Mononuclear cell (primary cell): ENCODE measurements around the gene RTRAF. TPM values are rescaled to one million over a fixed set of nuclear protein-coding genes. Genes with fewer than 3 reads are reported as not detected.

ENCODE experiments used
- H3K27me3 ChIP-seq: 2 replicates; pipeline ENCODE4 v1.6.0; 2011; ENCODE audit warnings: low read length, control low read depth; ENCODE audit not compliant: insufficient read depth
- H3K4me1 ChIP-seq: 2 replicates; pipeline ENCODE4 v1.5.1; 2011; ENCODE audit warnings: mild to moderate bottlenecking, low read length, control low read depth; ENCODE audit not compliant: insufficient read depth
- H3K4me3 ChIP-seq: 2 replicates; pipeline ENCODE4 v1.5.1; 2011; ENCODE audit warnings: mild to moderate bottlenecking, low read length, moderate library complexity
- H3K9me3 ChIP-seq: 2 replicates; pipeline ENCODE4 v1.5.1; 2011; ENCODE audit warnings: low read depth, mild to moderate bottlenecking, control low read depth, low read length
- total RNA-seq: library from RNA; depleted of rRNA; stranded (reverse); fragments of >200 nt; gene quantifications from one replicate; pipeline ENCODE4 v1.2.3, GENCODE V29; 2012

Gene RTRAF
- total RNA-seq, 1 donor = 99.7 TPM

GRCh38 chr14:52006361-52006760, 17.0 kb downstream of the RTRAF start:
- no peaks in the 10 kb centered on the region for H3K4me1 ChIP-seq

GRCh38 chr14:52007211-52007610, 17.9 kb downstream of the RTRAF start:
- no peaks in the 10 kb centered on the region for H3K27me3 ChIP-seq
- H3K4me3 ChIP-seq = no peak overlapping the region
- H3K4me1 ChIP-seq = no peaks in the 10 kb centered on the region
- H3K9me3 ChIP-seq = no peaks in the 10 kb centered on the region

More at GRCh38 chr14:52006361-52006760, 17.0 kb downstream of the RTRAF start:
- no peaks in the 10 kb centered on the region for H3K27me3 ChIP-seq
- no peaks in the 10 kb centered on the region for H3K9me3 ChIP-seq
- no peak overlapping the region for H3K4me3 ChIP-seq

GRCh38 chr14:52007637-52008036, 18.3 kb downstream of the RTRAF start:
- no peaks in the 10 kb centered on the region for H3K9me3 ChIP-seq
- no peaks in the 10 kb centered on the region for H3K4me1 ChIP-seq
- no peak overlapping the region for H3K4me3 ChIP-seq
- no peaks in the 10 kb centered on the region for H3K27me3 ChIP-seq

DNA sequence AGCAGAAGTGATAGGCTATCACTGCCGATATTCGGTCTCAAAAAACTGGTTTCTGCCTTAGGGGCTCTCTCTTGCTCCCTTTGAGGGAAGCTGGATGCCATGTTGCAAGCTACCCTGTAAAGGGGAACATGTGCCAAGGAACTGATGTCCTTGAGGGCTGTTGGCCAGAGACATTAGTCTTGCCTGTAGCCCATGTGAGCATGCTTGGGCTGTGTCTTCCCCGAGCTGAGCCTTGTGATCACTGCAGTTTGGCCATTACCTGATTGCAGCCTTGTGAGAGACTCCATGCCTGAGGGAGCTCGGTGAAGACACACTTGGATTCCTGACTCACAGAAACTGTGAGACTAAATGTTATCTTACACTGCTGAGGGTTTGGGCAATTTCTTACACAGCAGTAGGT, 18.8 kb downstream of the RTRAF start:
- H3K4me3 ChIP-seq = no peak overlapping the region
- H3K4me1 ChIP-seq = no peaks in the 10 kb centered on the region
- H3K27me3 ChIP-seq = no peaks in the 10 kb centered on the region
- H3K9me3 ChIP-seq = no peaks in the 10 kb centered on the region

DNA sequence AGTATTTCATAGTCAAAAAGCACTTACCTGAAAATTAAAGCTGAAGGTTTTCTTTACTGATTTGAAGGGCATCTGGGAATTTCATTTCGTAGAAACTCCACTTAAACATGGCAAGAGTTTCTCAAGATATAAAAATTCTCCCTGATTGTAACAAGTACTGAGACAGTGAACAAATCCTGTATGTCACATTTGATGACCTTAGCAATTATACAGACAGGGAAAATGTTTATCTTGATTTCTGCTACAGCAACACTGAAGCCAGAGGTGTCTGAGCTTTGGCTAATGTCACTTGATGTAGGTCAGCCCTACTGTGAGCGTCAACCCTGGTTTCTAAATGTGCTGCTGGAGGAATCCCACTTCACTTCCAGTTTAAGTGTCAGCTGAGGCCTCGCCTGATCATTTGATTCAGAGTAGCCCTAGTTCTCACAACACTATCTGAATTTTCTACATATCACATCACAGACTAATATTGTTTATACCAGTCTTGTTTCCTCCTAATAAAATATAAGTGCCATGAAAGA, 20.9 kb downstream of the RTRAF start:
- H3K9me3 ChIP-seq = no peaks in the 10 kb centered on the region
- H3K27me3 ChIP-seq = no peaks in the 10 kb centered on the region
- H3K4me1 ChIP-seq = no peaks in the 10 kb centered on the region
- H3K4me3 ChIP-seq = no peak overlapping the region

- Histone ChIP-seq H3K4me1 (no peaks in the 10 kb centered on the region), H3K27me3 (no peaks in the 10 kb centered on the region), H3K9me3 (no peaks in the 10 kb centered on the region), H3K4me3 (no peak overlapping the region)
These were observed 22.2 kb downstream of the RTRAF start for GRCh38 chr14:52011523-52011922.

GRCh38 chr14:52012635-52013034, 23.3 kb downstream of the RTRAF start:
- no peaks in the 10 kb centered on the region for H3K27me3 ChIP-seq
- H3K4me3 ChIP-seq = no peak overlapping the region
- no peaks in the 10 kb centered on the region for H3K4me1 ChIP-seq
- H3K9me3 ChIP-seq = no peaks in the 10 kb centered on the region

GRCh38 chr14:52013984-52014600, 24.7 kb downstream of the RTRAF start:
- Histone ChIP-seq H3K9me3 (no peaks in the 10 kb centered on the region), H3K4me1 (no peaks in the 10 kb centered on the region), H3K27me3 (no peaks in the 10 kb centered on the region), H3K4me3 (no peak overlapping the region)

- Histone ChIP-seq H3K4me3 (no peak overlapping the region), H3K9me3 (no peaks in the 10 kb centered on the region), H3K4me1 (no peaks in the 10 kb centered on the region), H3K27me3 (no peaks in the 10 kb centered on the region)
These were observed 25.4 kb downstream of the RTRAF start for GRCh38 chr14:52014601-52015267.

DNA sequence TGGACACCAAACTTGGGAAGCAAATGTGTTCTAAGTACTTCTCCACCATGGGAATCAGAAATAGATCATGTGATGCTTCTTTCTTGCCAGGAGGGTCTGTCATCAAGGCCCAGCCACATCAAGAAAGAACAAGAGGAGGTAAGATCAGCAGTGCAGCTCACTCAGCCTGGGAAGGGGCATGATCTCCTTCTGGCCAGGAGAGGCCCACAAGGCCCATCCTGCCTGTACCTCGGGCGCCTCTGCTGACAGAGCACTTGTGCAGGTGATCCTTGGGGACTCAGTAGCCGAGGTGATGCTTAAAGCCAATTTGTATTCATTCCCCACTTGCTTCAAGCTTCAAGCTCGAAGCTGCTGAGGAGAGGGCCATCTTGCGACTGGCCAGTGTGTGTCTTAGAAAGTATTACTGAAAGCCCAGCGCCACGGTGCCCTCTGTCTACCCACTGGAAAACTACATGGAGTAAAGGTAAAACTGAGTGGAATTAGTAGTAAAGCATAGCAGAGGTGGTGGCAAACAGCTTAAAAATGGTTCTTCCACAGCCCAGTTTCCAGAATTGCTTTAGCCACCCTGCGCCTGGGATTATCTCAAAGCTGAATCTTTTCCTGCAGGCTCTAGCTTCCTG, 26.2 kb downstream of the RTRAF start:
- no peaks in the 10 kb centered on the region for H3K4me1 ChIP-seq
- H3K9me3 ChIP-seq = no peaks in the 10 kb centered on the region
- H3K27me3 ChIP-seq = peaks cover 3% of the 10 kb centered on the region
- H3K4me3 ChIP-seq = no peak overlapping the region

- Histone ChIP-seq H3K9me3 (no peaks in the 10 kb centered on the region), H3K4me3 (no peak overlapping the region), H3K27me3 (peaks cover 3% of the 10 kb centered on the region), H3K4me1 (no peaks in the 10 kb centered on the region)
These were observed 28.9 kb downstream of the RTRAF start for GRCh38 chr14:52018252-52018651.

- H3K4me1 ChIP-seq = no peaks in the 10 kb centered on the region
- no peak overlapping the region for H3K4me3 ChIP-seq
- no peaks in the 10 kb centered on the region for H3K9me3 ChIP-seq
- peaks cover 3% of the 10 kb centered on the region for H3K27me3 ChIP-seq
These were observed 29.6 kb downstream of the RTRAF start for GRCh38 chr14:52018970-52019369.

DNA sequence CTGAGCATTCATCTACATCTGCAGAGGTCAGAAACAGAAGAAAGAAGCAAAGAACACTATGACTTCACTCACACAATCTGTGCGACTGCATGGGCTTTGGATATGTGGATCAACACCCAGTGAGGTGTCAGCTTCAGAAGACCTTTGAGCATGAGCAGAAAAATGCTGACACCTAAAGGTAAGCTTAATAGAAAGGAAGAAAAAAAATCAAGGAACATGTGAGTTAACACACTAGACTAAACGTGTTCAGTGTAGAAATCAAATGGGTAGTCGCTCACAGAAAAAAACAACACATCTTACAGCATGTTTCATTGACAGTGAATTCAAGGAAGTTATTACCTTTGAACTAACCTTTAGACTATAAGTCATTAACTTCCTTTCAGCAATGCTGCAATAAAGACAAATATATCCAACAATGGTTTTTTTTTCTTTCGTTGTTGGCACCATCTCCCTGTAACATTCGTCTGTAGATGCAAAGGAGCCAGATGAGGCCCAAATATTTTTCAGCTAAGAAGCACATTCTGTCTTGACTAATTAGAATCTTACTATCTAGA, 30.9 kb downstream of the RTRAF start:
- Histone ChIP-seq H3K4me1 (no peaks in the 10 kb centered on the region), H3K9me3 (no peaks in the 10 kb centered on the region)

GRCh38 chr14:52020866-52021717, 31.7 kb downstream of the RTRAF start:
- Histone ChIP-seq H3K4me3 (no peak overlapping the region), H3K27me3 (peaks cover 3% of the 10 kb centered on the region), H3K4me1 (no peaks in the 10 kb centered on the region), H3K9me3 (no peaks in the 10 kb centered on the region)

More for the DNA sequence above, 30.9 kb downstream of the RTRAF start:
- Histone ChIP-seq H3K27me3 (peaks cover 3% of the 10 kb centered on the region), H3K4me3 (no peak overlapping the region)
